ENCODE measurements around the gene METTL13. TPM values are rescaled to one million over a fixed set of nuclear protein-coding genes. Genes with fewer than 3 reads are reported as not detected.

The METTL13 gene
- total RNA-seq, 3 donors from 2014 or later (not counting 1 experiment from before 2014, with no cell fraction given): 12.1 to 23.3 (median 18.2) TPM

DNA sequence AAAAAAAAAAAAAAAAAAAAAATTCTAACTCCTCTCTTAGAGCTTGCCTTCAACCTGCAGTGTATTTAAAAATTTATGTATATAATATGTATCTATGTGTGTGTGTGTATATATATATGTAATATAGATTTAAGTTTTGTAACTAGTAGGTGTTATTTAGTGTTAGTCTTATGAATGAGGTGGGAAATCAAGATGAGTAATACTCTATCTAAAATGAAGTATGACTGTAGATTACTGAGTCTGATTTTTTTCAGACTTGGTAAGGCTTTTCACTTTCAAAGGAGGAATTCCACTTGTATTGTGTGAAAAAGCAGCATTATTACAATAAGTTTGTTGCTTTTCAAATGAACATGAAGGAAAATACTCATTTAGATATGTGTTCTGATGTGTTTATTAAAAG lies 54.4 kb downstream of the METTL13 start:
- Histone ChIP-seq H3K27me3 (ENCODE audit: control insufficient read depth, insufficient read depth, low read length) (no peaks in the 10 kb centered on the region), H3K4me3 (ENCODE audit: low read length) (no peak overlapping the region), H3K27ac (ENCODE audit: low read length) (no peak overlapping the region), H3K4me1 (ENCODE audit: control insufficient read depth, insufficient read depth, low read length) (peaks cover 3% of the 10 kb centered on the region), H3K36me3 (ENCODE audit: control insufficient read depth, insufficient read depth, low read length) (no peaks in the 10 kb centered on the region), H3K9me3 (ENCODE audit: control insufficient read depth, insufficient read depth, low read length) (no peaks in the 10 kb centered on the region)
- intact Hi-C loops (cut with micrococcal nuclease): no loop called here
- Mint-ChIP-seq H3K27ac (no peak overlapping the region), H3K4me3 (no peak overlapping the region), H3K9me3 (no peaks in the 10 kb centered on the region), H3K4me1 (peaks cover 6 to 8% of the 10 kb centered on the region in 2 donors), H3K36me3 (no peaks in the 10 kb centered on the region), H3K27me3 (ENCODE audit: low read depth in 2 of 2) (peaks cover 2 to 7% of the 10 kb centered on the region in 2 donors)
- TF ChIP-seq, protein P1, sequence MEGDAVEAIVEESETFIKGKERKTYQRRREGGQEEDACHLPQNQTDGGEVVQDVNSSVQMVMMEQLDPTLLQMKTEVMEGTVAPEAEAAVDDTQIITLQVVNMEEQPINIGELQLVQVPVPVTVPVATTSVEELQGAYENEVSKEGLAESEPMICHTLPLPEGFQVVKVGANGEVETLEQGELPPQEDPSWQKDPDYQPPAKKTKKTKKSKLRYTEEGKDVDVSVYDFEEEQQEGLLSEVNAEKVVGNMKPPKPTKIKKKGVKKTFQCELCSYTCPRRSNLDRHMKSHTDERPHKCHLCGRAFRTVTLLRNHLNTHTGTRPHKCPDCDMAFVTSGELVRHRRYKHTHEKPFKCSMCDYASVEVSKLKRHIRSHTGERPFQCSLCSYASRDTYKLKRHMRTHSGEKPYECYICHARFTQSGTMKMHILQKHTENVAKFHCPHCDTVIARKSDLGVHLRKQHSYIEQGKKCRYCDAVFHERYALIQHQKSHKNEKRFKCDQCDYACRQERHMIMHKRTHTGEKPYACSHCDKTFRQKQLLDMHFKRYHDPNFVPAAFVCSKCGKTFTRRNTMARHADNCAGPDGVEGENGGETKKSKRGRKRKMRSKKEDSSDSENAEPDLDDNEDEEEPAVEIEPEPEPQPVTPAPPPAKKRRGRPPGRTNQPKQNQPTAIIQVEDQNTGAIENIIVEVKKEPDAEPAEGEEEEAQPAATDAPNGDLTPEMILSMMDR (IDR thresholded peaks at IDR 0.05): no peak
- ATAC-seq (no peak), DNase-seq (no peak)

DNA sequence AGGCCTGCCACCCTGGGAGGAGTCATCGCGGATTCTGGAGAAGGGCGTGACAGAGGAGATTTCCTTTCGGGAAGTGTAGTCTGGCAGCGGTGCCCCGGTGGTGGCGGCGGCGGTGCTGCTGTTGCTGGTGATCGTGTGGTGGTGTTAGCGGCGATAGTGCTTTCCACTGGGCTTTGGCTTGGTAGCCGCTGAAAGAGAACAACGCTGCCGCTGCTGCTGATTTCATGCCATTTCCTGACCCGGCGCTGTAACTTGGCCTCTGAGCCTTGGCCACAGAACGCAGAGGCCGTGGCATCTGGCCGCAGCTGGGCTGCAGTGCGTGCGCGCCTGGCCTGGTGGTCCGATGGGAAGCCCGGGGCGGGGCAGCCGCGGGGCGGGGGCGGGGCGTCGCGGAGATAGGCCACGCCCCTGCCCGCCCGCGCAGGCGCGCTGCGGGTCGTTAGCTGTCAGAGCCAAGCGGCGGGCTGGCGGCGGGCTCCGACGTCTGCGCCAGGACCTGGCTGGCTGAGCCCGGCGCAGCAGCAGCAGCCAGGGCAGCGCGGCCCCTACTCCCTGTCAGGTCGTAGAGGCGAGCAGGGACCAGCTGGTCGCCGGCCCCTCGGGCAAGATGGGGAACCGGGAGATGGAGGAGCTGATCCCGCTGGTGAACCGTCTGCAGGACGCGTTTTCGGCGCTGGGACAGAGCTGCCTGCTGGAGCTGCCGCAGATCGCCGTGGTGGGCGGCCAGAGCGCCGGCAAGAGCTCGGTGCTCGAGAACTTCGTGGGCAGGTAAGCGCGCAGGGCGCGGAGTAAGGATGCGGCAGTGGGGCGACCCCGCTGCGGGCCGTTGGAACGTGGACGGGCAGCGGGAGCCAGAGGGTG lies 59.8 kb downstream of the METTL13 start, which contains the start of gene DNM3:
Gene DNM3, plus strand, starts transcription at position 449 of the 861 bp plus-strand sequence. Its CDS starts 159 bp downstream, at position 608.
- H3K27ac ChIP-seq (ENCODE audit: low read length): peak within 1 kb of the TSS; percentile 25
- peak within 1 kb of the TSS; percentile 85 for H3K4me3 ChIP-seq (ENCODE audit: low read length)
- peak within 1 kb of the TSS; percentile 76 to 85 for H3K27ac Mint-ChIP-seq
- intact Hi-C loops (cut with micrococcal nuclease): loop anchor here (1.0 to 5.0 kb wide), 3 partner anchors 34 to 692 kb away; partner anchors contain the start of genes METTL13 and SUCO
- no peaks in the 10 kb centered on the region for H3K36me3 ChIP-seq (ENCODE audit: control insufficient read depth, insufficient read depth, low read length)
- peak; percentile 87 to 88 for DNase-seq
- H3K4me1 Mint-ChIP-seq: peaks cover 18 to 24% of the 10 kb centered on the region in 2 donors
- H3K27me3 Mint-ChIP-seq (ENCODE audit: low read depth in 2 of 2): peaks cover 19 to 46% of the 10 kb centered on the region in 2 donors
- TF ChIP-seq, protein P1 (IDR thresholded peaks at IDR 0.05): no peak
- H3K9me3 Mint-ChIP-seq: no peaks in the 10 kb centered on the region
- peak within 1 kb of the TSS; percentile 93 for H3K4me3 Mint-ChIP-seq
- H3K4me1 ChIP-seq (ENCODE audit: control insufficient read depth, insufficient read depth, low read length): peaks cover 18% of the 10 kb centered on the region
- H3K27me3 ChIP-seq (ENCODE audit: control insufficient read depth, insufficient read depth, low read length): peaks cover 30% of the 10 kb centered on the region
- H3K36me3 Mint-ChIP-seq: no peaks in the 10 kb centered on the region
- peak; percentile 95 to 96 (median 95) for ATAC-seq
- H3K9me3 ChIP-seq (ENCODE audit: control insufficient read depth, insufficient read depth, low read length): no peaks in the 10 kb centered on the region
- WGBS (ENCODE audit: insufficient coverage): under 1% methylated on average over 85 of the region's 85 CpGs

DNA sequence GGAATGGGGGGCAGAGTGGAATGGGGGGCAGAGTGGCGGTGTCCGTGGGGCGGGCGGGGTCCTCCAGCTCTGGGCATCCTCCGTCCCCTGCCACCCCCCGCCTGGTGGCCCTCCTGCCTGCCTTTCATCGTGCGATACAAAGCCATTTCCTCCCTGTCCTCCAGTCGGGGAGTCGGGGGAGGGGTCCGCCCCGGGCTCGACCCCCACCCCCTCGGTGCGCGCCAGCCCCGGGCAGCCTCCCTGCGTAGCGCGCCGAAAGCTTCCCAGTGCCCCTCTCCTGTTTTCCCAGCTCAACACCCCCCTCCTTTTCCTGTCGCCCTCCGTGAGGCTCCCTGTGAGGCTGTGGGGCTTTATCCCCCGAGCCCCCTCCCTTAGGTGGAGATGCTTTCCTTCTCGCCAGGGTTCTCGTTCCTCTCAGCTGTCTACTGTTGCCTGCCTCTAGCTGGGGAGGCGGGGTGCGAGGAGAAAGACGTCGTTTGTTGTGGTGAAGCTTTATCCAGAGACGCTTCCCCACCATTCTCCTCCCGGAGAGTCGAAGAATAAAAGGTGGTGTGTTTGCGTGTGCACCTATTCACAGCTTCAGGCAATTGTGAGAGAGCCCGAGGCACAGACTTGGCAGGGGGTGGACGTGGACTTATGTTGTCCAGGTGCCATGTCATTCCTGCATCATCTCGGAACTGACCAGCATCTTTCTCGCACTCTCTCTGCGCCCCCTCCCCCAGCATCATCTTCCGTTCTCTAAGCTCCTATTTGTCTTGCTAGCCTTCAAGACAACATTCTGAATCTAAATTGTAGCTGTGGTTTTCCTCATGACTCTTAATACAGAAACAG lies 60.7 kb downstream of the METTL13 start:
- Histone ChIP-seq H3K9me3 (ENCODE audit: control insufficient read depth, insufficient read depth, low read length) (no peaks in the 10 kb centered on the region), H3K4me1 (ENCODE audit: control insufficient read depth, insufficient read depth, low read length) (peaks cover 18% of the 10 kb centered on the region), H3K36me3 (ENCODE audit: control insufficient read depth, insufficient read depth, low read length) (no peaks in the 10 kb centered on the region), H3K4me3 (ENCODE audit: low read length) (peak overlapping the region; percentile 85), H3K27ac (ENCODE audit: low read length) (no peak overlapping the region), H3K27me3 (ENCODE audit: control insufficient read depth, insufficient read depth, low read length) (peaks cover 30% of the 10 kb centered on the region)
- ATAC-seq (no peak), DNase-seq (peak in 1 of 2 donors; percentile 45)
- H3K27ac Mint-ChIP-seq: peak overlapping the region; percentile 27 to 85
- H3K4me3 Mint-ChIP-seq: peak overlapping the region; percentile 93
- WGBS (ENCODE audit: insufficient coverage): 1% methylated on average over 37 of the region's 40 CpGs
- H3K36me3 Mint-ChIP-seq: no peaks in the 10 kb centered on the region
- no peaks in the 10 kb centered on the region for H3K9me3 Mint-ChIP-seq
- TF ChIP-seq, protein P1 (IDR thresholded peaks at IDR 0.05): no peak
- intact Hi-C loops (cut with micrococcal nuclease): loop anchor here (1.0 to 5.0 kb wide), 3 partner anchors 35 to 691 kb away; partner anchors contain the start of genes METTL13 and SUCO
- H3K4me1 Mint-ChIP-seq: peaks cover 18 to 24% of the 10 kb centered on the region in 2 donors
- H3K27me3 Mint-ChIP-seq (ENCODE audit: low read depth in 2 of 2): peaks cover 19 to 45% of the 10 kb centered on the region in 2 donors

Measured in natural killer cell (primary cell).